HCT116 (cell line): ENCODE measurements around the gene RBMS1. TPM values are rescaled to one million over a fixed set of nuclear protein-coding genes. Genes with fewer than 3 reads are reported as not detected.

Experiments used
- ATAC-seq: fragments of 200-7000 bp; cut with Tn5 transposase; 2 replicates; pipeline ENCODE4 v1.9.1; 2020; ENCODE audit warnings: mild to moderate bottlenecking, moderate library complexity
- BruUV-seq: library from RNA; stranded (reverse); fragments of 400-500 nt; replicated peaks from 2 replicates; lab custom pipeline; 2021; lab: Mats Ljungman, UMichigan
- CTCF ChIA-PET: fragments of 300-600 bp; sonication (Branson Sonifier 250); formaldehyde crosslinking; loops from one replicate; lab custom pipeline; 2021; ENCODE audit warnings: antibody characterized with exemption; lab: Charles Lee
- POLR2A ChIA-PET: fragments of 300-600, 350-600 bp; sonication (Branson Sonifier 250); formaldehyde crosslinking; loops from one replicate; lab custom pipeline; 2021; ENCODE audit warnings: antibody characterized with exemption; lab: Charles Lee
- RAD21 ChIA-PET, 2 experiments: fragments of 300-600 bp; sonication (Branson Sonifier 250); formaldehyde crosslinking; loops; one replicate each; lab custom pipeline; 2023; ENCODE audit warnings: low total read pairs in 2 of 2; ENCODE audit not compliant: uncharacterized antibody in 2 of 2, unreplicated experiment in 2 of 2, low non-redundant PET in 1 of 2; lab: Charles Lee
- DNase-seq: peaks from one replicate; pipeline ENCODE4 v3.0.0-alpha.2; 2010; ENCODE audit warnings: low read depth, low spot score
- H2AFZ ChIP-seq: fragments of 200-600 bp; shearing (Covaris generic), sonication (generic); 2 replicates; pipeline ENCODE4 v1.6.1; 2017; ENCODE audit warnings: low read depth, mixed run types, mixed read lengths, antibody characterized with exemption, low read length; ENCODE audit not compliant: poor library complexity, severe bottlenecking
- H3K27ac ChIP-seq: 2 replicates; pipeline ENCODE4 v1.5.1; 2012; ENCODE audit warnings: low read depth, low read length
- H3K27me3 ChIP-seq: fragments of 200-600 bp; sonication (generic); 2 replicates; pipeline ENCODE4 v1.6.1; 2016; ENCODE audit warnings: mixed run types, low read length, mixed read lengths; ENCODE audit not compliant: insufficient read depth
- H3K36me3 ChIP-seq, 2 experiments: fragments of 200-500 bp in 1 of 2; fragments of 200-600 bp in 1 of 2; sonication (Bioruptor generic) in 1 of 2; sonication (generic) in 1 of 2; 2 replicates each; pipeline versions ENCODE4 v1.5.1 to v1.6.1; 2014 to 2016; ENCODE audit warnings: low read length in 2 of 2, inconsistent platforms in 1 of 2, mixed read lengths in 1 of 2, mixed run types in 1 of 2; ENCODE audit not compliant: insufficient read depth in 2 of 2, control insufficient read depth in 1 of 2
- H3K4me1 ChIP-seq, 2 experiments: fragments of 200-600 bp in 1 of 2; sonication (generic) in 1 of 2; 2 replicates each; pipeline versions ENCODE4 v1.5.1 to v1.6.1; 2012 to 2017; ENCODE audit warnings: low read length in 2 of 2, inconsistent platforms in 1 of 2, mild to moderate bottlenecking in 1 of 2, mixed read lengths in 1 of 2, mixed run types in 1 of 2, moderate library complexity in 1 of 2; ENCODE audit not compliant: insufficient read depth in 2 of 2, control insufficient read depth in 1 of 2
- H3K4me2 ChIP-seq: fragments of 200-600 bp; sonication (generic); 2 replicates; pipeline ENCODE4 v1.6.1; 2017; ENCODE audit warnings: mixed run types, low read length, mixed read lengths
- H3K4me3 ChIP-seq, 2 experiments: fragments of 200-600 bp in 1 of 2; sonication (generic) in 1 of 2; replicated peaks in 1 of 2; 2 replicates each; pipeline ENCODE4 v1.5.1; 2011 to 2016; ENCODE audit warnings: low read length in 2 of 2, control low read depth in 1 of 2, low read depth in 1 of 2, mild to moderate bottlenecking in 1 of 2, mixed read lengths in 1 of 2, mixed run types in 1 of 2
- H3K79me2 ChIP-seq: fragments of 200-600 bp; sonication (generic); 2 replicates; pipeline ENCODE4 v1.6.1; 2017; ENCODE audit warnings: mild to moderate bottlenecking, mixed run types, low read length, moderate library complexity, mixed read lengths; ENCODE audit not compliant: insufficient read depth
- H3K9ac ChIP-seq: fragments of 200-600 bp; sonication (generic); 2 replicates; pipeline ENCODE4 v1.6.1; 2016; ENCODE audit warnings: low read length, mixed read lengths
- H3K9me2 ChIP-seq: fragments of 200-600 bp; sonication (generic), shearing (Covaris generic); 2 replicates; pipeline ENCODE4 v1.6.1; 2017; ENCODE audit warnings: mixed run types, mild to moderate bottlenecking, moderate library complexity; ENCODE audit not compliant: insufficient read depth
- H3K9me3 ChIP-seq, 2 experiments: fragments of 200-500 bp in 1 of 2; fragments of 200-600 bp in 1 of 2; sonication (Bioruptor generic) in 1 of 2; sonication (generic) in 1 of 2; 2 replicates each; pipeline ENCODE4 v1.6.1; 2014 to 2017; ENCODE audit warnings: low read length in 2 of 2, mixed read lengths in 2 of 2, inconsistent platforms in 1 of 2, low read depth in 1 of 2, mild to moderate bottlenecking in 1 of 2, mixed run types in 1 of 2, moderate library complexity in 1 of 2; ENCODE audit not compliant: control insufficient read depth in 1 of 2, insufficient read depth in 1 of 2
- H4K20me1 ChIP-seq: fragments of 200-600 bp; sonication (generic), shearing (Covaris generic); 2 replicates; pipeline ENCODE4 v1.6.1; 2017; ENCODE audit warnings: mixed run types, mild to moderate bottlenecking, moderate library complexity; ENCODE audit not compliant: insufficient read depth
- ATF3 ChIP-seq: IDR thresholded peaks from 2 replicates; pipeline ENCODE4 v1.6.1; 2012
- CBX3 ChIP-seq: IDR thresholded peaks from 2 replicates; pipeline ENCODE4 v1.6.1; 2012; ENCODE audit warnings: low read depth
- CEBPB ChIP-seq: IDR thresholded peaks from 2 replicates; pipeline ENCODE4 v1.6.1; 2012; ENCODE audit warnings: low read depth
- EGR1 ChIP-seq: IDR thresholded peaks from 2 replicates; pipeline ENCODE4 v1.6.1; 2012; ENCODE audit warnings: low read depth
- ELF1 ChIP-seq: IDR thresholded peaks from 2 replicates; pipeline ENCODE4 v1.6.1; 2012; ENCODE audit warnings: low read depth, borderline replicate concordance
- EZH2 ChIP-seq: fragments of 200-600 bp; sonication (generic); IDR thresholded peaks from 2 replicates; pipeline ENCODE4 v1.6.1; 2017; ENCODE audit warnings: antibody characterized with exemption, mixed run types
- EZH2phosphoT487 ChIP-seq: fragments of 200-600 bp; IDR thresholded peaks from 2 replicates; pipeline ENCODE4 v1.6.1; 2018; ENCODE audit warnings: antibody characterized with exemption, borderline replicate concordance
- FOSL1 ChIP-seq: IDR thresholded peaks from 2 replicates; pipeline ENCODE4 v1.6.1; 2012; ENCODE audit warnings: low read depth
- POLR2AphosphoS5 ChIP-seq: IDR thresholded peaks from 2 replicates; pipeline ENCODE4 v1.6.1; 2011; ENCODE audit warnings: mild to moderate bottlenecking, low read depth, low read length, moderate library complexity
- RAD21 ChIP-seq: IDR thresholded peaks from 2 replicates; pipeline ENCODE4 v1.6.1; 2012; ENCODE audit warnings: low read depth, mild to moderate bottlenecking
- REST ChIP-seq: IDR thresholded peaks from 2 replicates; pipeline ENCODE4 v1.6.1; 2012; ENCODE audit warnings: low read depth
- SIN3A ChIP-seq: IDR thresholded peaks from 2 replicates; pipeline ENCODE4 v1.6.1; 2012; ENCODE audit warnings: low read depth
- SP1 ChIP-seq: IDR thresholded peaks from 2 replicates; pipeline ENCODE4 v1.6.1; 2012; ENCODE audit warnings: low read depth
- TCF7L2 ChIP-seq: IDR thresholded peaks from 2 replicates; pipeline ENCODE4 v1.7.0; 2011; ENCODE audit warnings: borderline replicate concordance, inconsistent platforms; ENCODE audit not compliant: insufficient read depth, insufficient read length; ENCODE audit errors: extremely low read depth
- YY1 ChIP-seq: IDR thresholded peaks from 2 replicates; pipeline ENCODE4 v1.6.1; 2011; ENCODE audit warnings: low read length, low read depth, moderate library complexity, mild to moderate bottlenecking; ENCODE audit not compliant: insufficient replicate concordance; ENCODE audit errors: extremely low read depth
- ZBTB33 ChIP-seq: IDR thresholded peaks from 2 replicates; pipeline ENCODE4 v1.6.1; 2011; ENCODE audit warnings: mild to moderate bottlenecking, low read length, moderate library complexity; ENCODE audit not compliant: insufficient replicate concordance; ENCODE audit errors: extremely low read depth
- intact Hi-C: fragments of 100-400 bp; cut with micrococcal nuclease; formaldehyde crosslinking; loops from 2 replicates; pipeline ENCODE4 v1.10.0; 2022
- total RNA-seq: library from RNA; stranded (reverse); gene quantifications from one replicate; pipeline ENCODE4 v1.2.1, GENCODE V29; 2021; ENCODE audit not compliant: unreplicated experiment

The RBMS1 gene
- total RNA-seq, 1 experiment from 2014 or later = 17.6 TPM

- CTCF ChIA-PET = interaction anchor here (2.0 kb wide), 1 partner anchor 11 kb away, joined by 11 read pairs; no protein-coding TSS in a partner anchor
- no peak for ATAC-seq
- H3K4me3 ChIP-seq = no peak overlapping the region
Observed at GRCh38 chr2:160418398-160418765, 75.2 kb downstream of the RBMS1 start.

More at GRCh38 chr2:160418398-160418765, 75.2 kb downstream of the RBMS1 start:
- Histone ChIP-seq H3K27ac (no peak overlapping the region), H3K27me3 (no peaks in the 10 kb centered on the region), H3K4me2 (no peak overlapping the region), H3K36me3 (no peaks in the 10 kb centered on the region), H4K20me1 (no peaks in the 10 kb centered on the region), H3K9me3 (no peaks in the 10 kb centered on the region), H3K79me2 (no peaks in the 10 kb centered on the region), H3K4me1 (no peaks in the 10 kb centered on the region), H3K9me2 (no peaks in the 10 kb centered on the region), H3K9ac (no peak overlapping the region), H2AFZ (no peak overlapping the region)
- ChIA-PET POLR2A (no interaction called here), RAD21 (no interaction called here)
- no peak for DNase-seq
- intact Hi-C loops = no loop called here
- TF ChIP-seq ATF3 (no peak), ZBTB33 (no peak), ELF1 (no peak), CBX3 (no peak), EGR1 (no peak), RAD21 (no peak), SP1 (no peak), YY1 (no peak), CEBPB (no peak), SIN3A (no peak), POLR2AphosphoS5 (no peak), EZH2phosphoT487 (no peak), FOSL1 (no peak), EZH2 (no peak), REST (no peak), TCF7L2 (no peak)
- BruUV-seq = no TSS peak
